HCT116 (cell line): ENCODE results near the gene IL4.

Experiments
- EGR1 ChIP-seq: IDR thresholded peaks from 2 replicates; pipeline ENCODE4 v1.6.1; 2012; ENCODE audit warnings: low read depth
- EZH2 ChIP-seq: fragments of 200-600 bp; sonication (generic); IDR thresholded peaks from 2 replicates; pipeline ENCODE4 v1.6.1; 2017; ENCODE audit warnings: antibody characterized with exemption, mixed run types
- EZH2phosphoT487 ChIP-seq: fragments of 200-600 bp; IDR thresholded peaks from 2 replicates; pipeline ENCODE4 v1.6.1; 2018; ENCODE audit warnings: antibody characterized with exemption, borderline replicate concordance
- FOSL1 ChIP-seq: IDR thresholded peaks from 2 replicates; pipeline ENCODE4 v1.6.1; 2012; ENCODE audit warnings: low read depth
- JUND ChIP-seq: IDR thresholded peaks from 2 replicates; pipeline ENCODE4 v1.6.1; 2012
- POLR2A ChIP-seq: IDR thresholded peaks from 2 replicates; pipeline ENCODE4 v1.7.0; 2011; ENCODE audit warnings: borderline replicate concordance; ENCODE audit not compliant: insufficient read depth, insufficient read length; ENCODE audit errors: extremely low read depth
- POLR2AphosphoS5 ChIP-seq: IDR thresholded peaks from 2 replicates; pipeline ENCODE4 v1.6.1; 2011; ENCODE audit warnings: mild to moderate bottlenecking, low read depth, low read length, moderate library complexity
- RAD21 ChIP-seq: IDR thresholded peaks from 2 replicates; pipeline ENCODE4 v1.6.1; 2012; ENCODE audit warnings: low read depth, mild to moderate bottlenecking
- SP1 ChIP-seq: IDR thresholded peaks from 2 replicates; pipeline ENCODE4 v1.6.1; 2012; ENCODE audit warnings: low read depth
- SRF ChIP-seq: IDR thresholded peaks from 2 replicates; pipeline ENCODE4 v1.6.1; 2012; ENCODE audit warnings: low read depth
- ZFX ChIP-seq: fragments of 450-650 bp; IDR thresholded peaks from 2 replicates; pipeline ENCODE4 v1.6.1; 2017
- ZNF274 ChIP-seq: fragments of 200-500 bp; sonication (Bioruptor generic); IDR thresholded peaks from 2 replicates; pipeline ENCODE4 v1.6.1; 2014; ENCODE audit warnings: mild to moderate bottlenecking, low read depth, low read length, inconsistent platforms
- TF ChIP-seq, protein P1 (sequence below), 3 experiments: fragments of 200-600 bp in 1 of 3; sonication (generic) in 1 of 3; IDR thresholded peaks in 2 of 3; conservative IDR thresholded peaks in 1 of 3; 2 replicates each; pipeline ENCODE4 v1.5.1; 2012 to 2017; ENCODE audit warnings: low read depth in 2 of 3, low read length in 2 of 3, antibody characterized with exemption in 1 of 3, borderline replicate concordance in 1 of 3, control low read depth in 1 of 3, mild to moderate bottlenecking in 1 of 3, mixed read lengths in 1 of 3, mixed run types in 1 of 3, moderate library complexity in 1 of 3; ENCODE audit not compliant: insufficient read depth in 1 of 3
- TF ChIP-seq, protein P2 (sequence below): IDR thresholded peaks from 2 replicates; pipeline ENCODE4 v1.6.1; 2012; ENCODE audit warnings: low read depth

DNA sequence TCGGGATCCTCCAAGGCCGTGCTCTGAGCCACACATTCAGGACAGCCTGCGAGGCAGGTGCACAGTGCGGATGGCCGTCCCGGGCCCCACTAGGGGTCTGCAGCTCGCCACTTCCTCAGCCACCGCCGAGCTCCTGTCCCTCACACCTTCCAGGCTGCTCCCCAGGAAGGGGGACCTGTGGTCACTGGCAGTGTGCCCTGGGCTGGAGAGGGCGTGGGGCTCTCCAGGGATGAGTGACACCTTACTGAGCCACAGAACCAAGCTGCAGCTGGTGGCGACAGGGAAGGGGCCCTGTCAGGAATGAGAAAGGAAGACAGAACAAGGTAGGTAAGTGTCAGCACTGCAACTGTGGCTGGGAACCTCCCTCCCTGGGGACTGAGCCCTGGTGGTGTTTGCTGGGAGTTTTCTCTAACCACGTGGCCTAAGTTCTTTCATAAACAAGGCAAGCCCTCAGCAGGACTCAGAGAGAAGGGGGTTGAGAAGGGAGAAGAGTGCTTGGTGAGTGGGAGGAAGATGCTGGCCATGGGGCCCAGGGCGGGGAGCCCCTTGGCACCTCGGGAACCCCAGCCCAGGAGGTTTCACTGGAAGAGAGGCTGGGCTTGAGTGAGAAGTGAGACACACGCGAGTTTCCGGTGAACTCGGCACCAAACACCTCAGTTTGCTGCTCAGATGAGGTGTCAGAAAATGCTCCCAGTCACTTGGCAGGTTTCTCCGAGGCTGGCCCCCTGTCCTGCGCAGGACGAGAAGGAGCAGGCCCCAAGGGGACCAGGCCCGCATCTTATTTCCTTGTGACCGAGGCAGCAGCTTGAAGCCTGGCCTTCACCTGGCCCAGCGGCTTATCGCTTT, 10.6 kb upstream of the IL4 start:
- TF ChIP-seq EZH2: no peak
- TF ChIP-seq, protein P1, sequence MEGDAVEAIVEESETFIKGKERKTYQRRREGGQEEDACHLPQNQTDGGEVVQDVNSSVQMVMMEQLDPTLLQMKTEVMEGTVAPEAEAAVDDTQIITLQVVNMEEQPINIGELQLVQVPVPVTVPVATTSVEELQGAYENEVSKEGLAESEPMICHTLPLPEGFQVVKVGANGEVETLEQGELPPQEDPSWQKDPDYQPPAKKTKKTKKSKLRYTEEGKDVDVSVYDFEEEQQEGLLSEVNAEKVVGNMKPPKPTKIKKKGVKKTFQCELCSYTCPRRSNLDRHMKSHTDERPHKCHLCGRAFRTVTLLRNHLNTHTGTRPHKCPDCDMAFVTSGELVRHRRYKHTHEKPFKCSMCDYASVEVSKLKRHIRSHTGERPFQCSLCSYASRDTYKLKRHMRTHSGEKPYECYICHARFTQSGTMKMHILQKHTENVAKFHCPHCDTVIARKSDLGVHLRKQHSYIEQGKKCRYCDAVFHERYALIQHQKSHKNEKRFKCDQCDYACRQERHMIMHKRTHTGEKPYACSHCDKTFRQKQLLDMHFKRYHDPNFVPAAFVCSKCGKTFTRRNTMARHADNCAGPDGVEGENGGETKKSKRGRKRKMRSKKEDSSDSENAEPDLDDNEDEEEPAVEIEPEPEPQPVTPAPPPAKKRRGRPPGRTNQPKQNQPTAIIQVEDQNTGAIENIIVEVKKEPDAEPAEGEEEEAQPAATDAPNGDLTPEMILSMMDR (IDR thresholded peaks at IDR 0.05 in 2 of 3, conservative IDR thresholded peaks at IDR 0.05 in 1 of 3; ENCODE audit: borderline replicate concordance in 1 of 3, insufficient read depth in 1 of 3, low read depth in 2 of 3, low read length in 2 of 3): no peak
- TF ChIP-seq EGR1: no peak
- TF ChIP-seq ZFX: no peak
- TF ChIP-seq POLR2A: no peak
- no peak for TF ChIP-seq POLR2AphosphoS5
- no peak for TF ChIP-seq SP1
- no peak for TF ChIP-seq JUND
- no peak for TF ChIP-seq FOSL1
- TF ChIP-seq, protein P2, sequence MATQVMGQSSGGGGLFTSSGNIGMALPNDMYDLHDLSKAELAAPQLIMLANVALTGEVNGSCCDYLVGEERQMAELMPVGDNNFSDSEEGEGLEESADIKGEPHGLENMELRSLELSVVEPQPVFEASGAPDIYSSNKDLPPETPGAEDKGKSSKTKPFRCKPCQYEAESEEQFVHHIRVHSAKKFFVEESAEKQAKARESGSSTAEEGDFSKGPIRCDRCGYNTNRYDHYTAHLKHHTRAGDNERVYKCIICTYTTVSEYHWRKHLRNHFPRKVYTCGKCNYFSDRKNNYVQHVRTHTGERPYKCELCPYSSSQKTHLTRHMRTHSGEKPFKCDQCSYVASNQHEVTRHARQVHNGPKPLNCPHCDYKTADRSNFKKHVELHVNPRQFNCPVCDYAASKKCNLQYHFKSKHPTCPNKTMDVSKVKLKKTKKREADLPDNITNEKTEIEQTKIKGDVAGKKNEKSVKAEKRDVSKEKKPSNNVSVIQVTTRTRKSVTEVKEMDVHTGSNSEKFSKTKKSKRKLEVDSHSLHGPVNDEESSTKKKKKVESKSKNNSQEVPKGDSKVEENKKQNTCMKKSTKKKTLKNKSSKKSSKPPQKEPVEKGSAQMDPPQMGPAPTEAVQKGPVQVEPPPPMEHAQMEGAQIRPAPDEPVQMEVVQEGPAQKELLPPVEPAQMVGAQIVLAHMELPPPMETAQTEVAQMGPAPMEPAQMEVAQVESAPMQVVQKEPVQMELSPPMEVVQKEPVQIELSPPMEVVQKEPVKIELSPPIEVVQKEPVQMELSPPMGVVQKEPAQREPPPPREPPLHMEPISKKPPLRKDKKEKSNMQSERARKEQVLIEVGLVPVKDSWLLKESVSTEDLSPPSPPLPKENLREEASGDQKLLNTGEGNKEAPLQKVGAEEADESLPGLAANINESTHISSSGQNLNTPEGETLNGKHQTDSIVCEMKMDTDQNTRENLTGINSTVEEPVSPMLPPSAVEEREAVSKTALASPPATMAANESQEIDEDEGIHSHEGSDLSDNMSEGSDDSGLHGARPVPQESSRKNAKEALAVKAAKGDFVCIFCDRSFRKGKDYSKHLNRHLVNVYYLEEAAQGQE: no peak
- no peak for TF ChIP-seq RAD21
- no peak for TF ChIP-seq SRF
- TF ChIP-seq ZNF274: no peak
- TF ChIP-seq EZH2phosphoT487: no peak
